GM18870 (cell line): Measurements from ENCODE around the gene HIGD1A.

Source experiments
- ATAC-seq: cut with Tn5 transposase; IDR thresholded peaks from one replicate; pipeline ENCODE4 v1.9.1; 2021; ENCODE audit warnings: moderate library complexity; ENCODE audit not compliant: unreplicated experiment

The HIGD1A gene

GRCh38 chr3:42804106-42804830, at the start of gene HIGD1A:
TSS of gene HIGD1A (minus strand) at chr3:42804490. CDS start at chr3:42794253, 10,237 bp downstream.
- peak; percentile 85 for ATAC-seq

- no peak for ATAC-seq
Measured at GRCh38 chr3:42853739-42854302, 49.5 kb upstream of the HIGD1A start.

GRCh38 chr3:42853056-42853455, 48.8 kb upstream of the HIGD1A start:
- no peak for ATAC-seq

DNA sequence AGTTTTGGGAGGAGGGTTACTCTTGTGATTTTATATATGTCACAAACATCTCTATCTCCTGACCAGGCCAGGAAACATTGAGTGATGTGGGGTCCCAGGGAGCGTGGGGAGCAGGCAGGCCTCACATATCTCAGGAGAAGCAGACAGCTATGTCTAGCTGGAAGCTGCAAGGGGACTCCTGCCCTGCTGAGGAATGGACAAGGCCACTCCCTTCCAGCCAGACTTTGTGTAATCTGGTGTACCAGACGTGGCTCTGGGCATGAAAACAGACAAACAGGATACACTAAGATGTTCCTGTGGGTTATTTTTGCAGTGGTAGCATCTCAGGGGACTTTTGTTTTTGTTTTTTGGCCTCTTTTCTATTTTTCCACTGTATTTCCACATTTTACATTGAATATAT, 48.2 kb upstream of the HIGD1A start:
- no peak for ATAC-seq

- ATAC-seq, result no peak
Measured at GRCh38 chr3:42851228-42851834, 47.0 kb upstream of the HIGD1A start.

DNA sequence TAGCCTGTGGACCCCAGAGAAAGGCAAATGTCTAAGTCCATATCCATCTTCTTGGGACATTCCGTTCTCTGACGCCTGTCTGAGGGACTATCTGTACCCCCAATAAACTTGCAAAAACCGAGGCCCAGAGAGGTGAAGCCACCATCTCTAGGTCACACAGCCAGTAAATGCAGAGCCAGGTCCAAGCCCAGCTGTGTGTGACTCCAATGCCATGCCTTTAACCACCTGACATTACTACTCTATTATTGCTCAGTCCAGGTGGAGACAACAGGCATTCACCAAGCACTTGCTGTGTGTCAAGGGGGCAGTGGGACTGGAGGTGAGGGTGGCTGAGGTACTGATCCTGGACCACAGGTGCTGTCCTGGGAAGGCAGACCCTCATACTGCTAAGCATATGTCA, 46.0 kb upstream of the HIGD1A start:
- ATAC-seq, result no peak

GRCh38 chr3:42849017-42849416, 44.7 kb upstream of the HIGD1A start:
- ATAC-seq, result no peak

DNA sequence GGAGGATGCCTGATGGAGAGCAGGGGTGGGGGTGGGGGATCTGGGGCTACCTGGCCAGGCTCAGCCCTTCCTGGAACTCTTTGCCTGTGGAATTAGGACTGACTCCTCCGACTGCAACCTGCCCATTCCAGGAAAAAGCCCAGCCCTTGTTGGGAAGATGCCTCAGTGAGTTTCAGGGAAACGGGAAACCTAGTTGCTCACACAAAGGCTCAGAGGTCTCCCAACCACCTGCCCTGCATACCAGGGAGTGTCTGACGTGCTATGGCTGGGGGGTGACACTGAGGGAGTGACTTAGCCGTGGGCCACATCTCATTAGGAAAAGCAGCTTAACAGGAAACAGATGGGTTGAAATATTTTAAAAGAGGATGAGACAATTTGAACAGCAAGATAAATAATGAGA, 43.4 kb upstream of the HIGD1A start:
- ATAC-seq, result no peak

GRCh38 chr3:42846685-42847522, 42.6 kb upstream of the HIGD1A start:
- ATAC-seq, result no peak

GRCh38 chr3:42844815-42845214, 40.5 kb upstream of the HIGD1A start:
- ATAC-seq, result no peak

DNA sequence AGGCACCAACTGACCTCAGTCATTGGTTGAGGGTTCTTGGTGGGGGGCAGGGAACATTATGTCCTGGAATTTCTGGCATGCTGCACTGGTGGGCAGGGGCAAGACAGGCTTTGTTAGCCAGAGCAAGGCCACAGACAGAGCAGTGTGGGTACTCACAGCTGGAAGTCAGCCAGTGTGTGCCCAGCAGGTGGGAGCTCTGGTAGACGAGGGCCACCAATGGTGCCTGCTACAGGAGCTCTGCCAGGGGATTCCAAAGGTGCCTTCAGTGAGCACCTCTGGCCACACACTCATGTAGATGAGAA, 40.1 kb upstream of the HIGD1A start:
- no peak for ATAC-seq

DNA sequence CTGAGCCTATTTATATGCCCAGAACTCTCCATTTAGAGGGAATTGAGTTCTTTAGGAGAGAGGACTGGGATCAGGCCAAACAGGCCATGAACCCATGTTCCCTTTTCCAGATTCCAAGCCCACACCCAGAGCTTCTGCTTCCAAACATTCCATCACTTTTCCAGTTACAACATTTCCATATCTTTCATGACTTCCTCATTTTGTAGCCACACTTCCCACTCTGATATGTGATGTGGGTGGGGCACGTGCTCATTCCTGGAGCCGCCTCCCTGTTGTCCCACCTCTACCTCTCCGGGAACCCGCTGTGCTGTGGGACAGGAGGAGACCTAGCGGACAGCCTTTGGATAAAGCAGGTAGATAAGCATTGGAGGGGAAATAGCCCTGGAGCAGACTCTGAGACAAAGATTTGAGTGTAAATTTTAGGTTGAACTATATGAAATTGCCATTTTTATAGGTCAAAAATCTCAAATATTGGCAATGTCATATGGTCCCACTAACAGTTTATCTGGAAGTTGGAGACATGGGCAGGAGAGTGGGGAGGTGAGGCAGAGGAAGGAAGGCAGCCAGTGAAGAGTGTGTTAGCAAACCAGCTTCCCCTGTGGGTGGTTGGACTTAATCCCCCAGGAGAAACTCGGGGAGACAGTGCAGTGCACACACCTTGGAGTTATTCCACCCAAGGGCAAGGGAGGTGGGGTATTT, 39.6 kb upstream of the HIGD1A start:
- no peak for ATAC-seq

GRCh38 chr3:42841332-42841731, 37.0 kb upstream of the HIGD1A start:
- no peak for ATAC-seq

DNA sequence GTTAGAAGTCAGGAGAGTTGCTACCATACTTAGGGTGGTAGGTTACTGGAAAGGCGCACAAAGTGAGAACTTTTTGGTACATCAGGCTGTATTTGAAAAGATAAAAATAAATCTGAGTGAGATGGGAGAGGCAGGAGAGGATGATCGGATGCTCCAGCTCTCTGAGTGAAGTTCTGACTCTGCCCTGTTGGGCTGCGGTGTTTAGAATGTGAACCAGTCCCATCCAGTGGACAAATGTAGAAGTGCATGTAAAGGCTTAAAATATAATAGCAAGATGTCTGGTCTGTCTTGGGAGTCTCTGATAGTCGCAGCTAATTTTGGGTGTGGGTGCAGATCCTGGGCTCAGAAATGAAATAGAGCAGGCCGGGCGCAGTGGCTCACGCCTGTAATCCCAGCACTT, 35.3 kb upstream of the HIGD1A start:
- peak; percentile 89 for ATAC-seq

DNA sequence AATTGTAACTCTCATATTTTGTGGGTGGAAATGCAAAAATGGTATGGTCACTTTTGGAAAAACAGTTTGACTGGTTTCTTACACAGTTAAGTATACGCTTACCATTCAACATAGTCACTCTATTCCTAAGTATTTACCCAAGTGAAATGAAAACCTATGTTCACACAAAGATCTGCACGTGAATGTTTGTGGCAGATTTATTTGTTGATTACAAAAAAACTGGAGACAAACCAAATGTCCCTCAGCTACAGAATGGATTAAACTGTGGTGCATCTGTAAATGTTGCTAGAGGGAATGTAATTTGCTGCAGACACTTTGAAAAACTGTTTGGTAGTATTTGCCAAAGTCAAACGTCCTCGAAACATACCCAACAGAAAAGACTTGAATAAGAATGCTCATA, 34.3 kb upstream of the HIGD1A start:
- no peak for ATAC-seq

GRCh38 chr3:42836150-42837123, 32.1 kb upstream of the HIGD1A start:
- ATAC-seq, result no peak

GRCh38 chr3:42831321-42831713, 27.0 kb upstream of the HIGD1A start:
- no peak for ATAC-seq

GRCh38 chr3:42830437-42831320, 26.4 kb upstream of the HIGD1A start:
- no peak for ATAC-seq
